Measurements from ENCODE around the gene PARD3B. TPM values are rescaled to one million over a fixed set of nuclear protein-coding genes. Genes with fewer than 3 reads are reported as not detected.

The PARD3B gene
- total and polyA plus RNA-seq, 2 of the 13 experiments (the other 11 are each of a cell fraction or from before 2014, with no cell fraction given), result 0.71 to 2.3 TPM

DNA sequence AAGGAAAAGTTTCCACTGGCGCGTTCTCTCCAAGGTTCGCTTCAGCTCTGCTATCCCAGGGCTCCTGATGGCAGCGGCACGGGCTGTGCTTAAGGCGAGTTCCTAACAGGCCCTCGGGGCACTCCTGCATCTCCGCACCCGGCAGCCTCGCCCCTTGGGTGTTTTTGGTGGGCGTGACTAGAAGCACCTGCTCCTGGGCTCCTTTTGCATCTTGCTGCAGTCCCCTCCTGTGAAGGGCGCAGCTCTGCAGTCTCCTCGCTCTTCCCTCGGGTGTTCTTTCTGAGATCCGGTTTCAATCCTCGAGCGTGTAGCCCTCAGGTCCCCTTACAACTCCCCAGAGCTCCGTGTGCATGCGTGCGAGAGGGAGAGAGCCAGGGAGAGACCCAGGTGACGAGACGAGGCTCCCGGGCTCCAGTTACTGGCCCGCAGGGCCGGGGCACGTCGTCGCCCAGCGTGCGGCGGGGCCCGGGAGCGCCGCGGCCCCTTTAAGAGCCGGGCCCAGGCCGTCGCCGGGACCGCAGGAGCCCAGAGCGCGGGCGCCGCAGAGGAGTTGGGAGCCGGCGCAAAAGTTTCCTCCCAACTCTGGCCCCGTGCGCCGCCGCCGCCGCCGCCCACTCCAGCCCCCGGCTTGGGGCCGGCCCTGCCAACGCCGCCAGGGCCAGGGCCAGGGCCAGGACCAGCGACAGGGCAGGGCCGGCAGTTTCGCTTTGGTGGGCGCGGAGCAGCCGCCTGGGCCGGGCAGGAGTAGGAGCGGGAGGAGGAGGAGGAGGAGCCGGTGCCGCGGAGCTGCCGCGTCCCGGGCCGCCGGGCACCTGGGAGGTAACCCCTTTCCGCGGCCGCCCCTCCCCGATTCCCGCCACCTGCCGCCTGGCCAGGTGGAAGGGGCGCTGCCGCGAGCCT lies at the start of gene PARD3B (continued):
- TF ChIP-seq ZNF121 (CRISPR knock-in tag; IDR thresholded peaks at IDR 0.05), result 0 out of 2 replicates have a peak, but pooled peaks have one; percentile 14
- no peak for TF ChIP-seq IRF1 (CRISPR knock-in tag; IDR thresholded peaks at IDR 0.05; ENCODE audit: low read depth)
- TF ChIP-seq FOXK1 (CRISPR knock-in tag; IDR thresholded peaks at IDR 0.05; ENCODE audit: borderline replicate concordance, low read depth), result no peak
- no peak for TF ChIP-seq PRDM4 (CRISPR knock-in tag; IDR thresholded peaks at IDR 0.05; ENCODE audit: borderline replicate concordance)
- TF ChIP-seq, protein P1, sequence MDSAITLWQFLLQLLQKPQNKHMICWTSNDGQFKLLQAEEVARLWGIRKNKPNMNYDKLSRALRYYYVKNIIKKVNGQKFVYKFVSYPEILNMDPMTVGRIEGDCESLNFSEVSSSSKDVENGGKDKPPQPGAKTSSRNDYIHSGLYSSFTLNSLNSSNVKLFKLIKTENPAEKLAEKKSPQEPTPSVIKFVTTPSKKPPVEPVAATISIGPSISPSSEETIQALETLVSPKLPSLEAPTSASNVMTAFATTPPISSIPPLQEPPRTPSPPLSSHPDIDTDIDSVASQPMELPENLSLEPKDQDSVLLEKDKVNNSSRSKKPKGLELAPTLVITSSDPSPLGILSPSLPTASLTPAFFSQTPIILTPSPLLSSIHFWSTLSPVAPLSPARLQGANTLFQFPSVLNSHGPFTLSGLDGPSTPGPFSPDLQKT (CRISPR knock-in tag; IDR thresholded peaks at IDR 0.05; ENCODE audit: borderline replicate concordance), result no peak
- TF ChIP-seq, protein P2, sequence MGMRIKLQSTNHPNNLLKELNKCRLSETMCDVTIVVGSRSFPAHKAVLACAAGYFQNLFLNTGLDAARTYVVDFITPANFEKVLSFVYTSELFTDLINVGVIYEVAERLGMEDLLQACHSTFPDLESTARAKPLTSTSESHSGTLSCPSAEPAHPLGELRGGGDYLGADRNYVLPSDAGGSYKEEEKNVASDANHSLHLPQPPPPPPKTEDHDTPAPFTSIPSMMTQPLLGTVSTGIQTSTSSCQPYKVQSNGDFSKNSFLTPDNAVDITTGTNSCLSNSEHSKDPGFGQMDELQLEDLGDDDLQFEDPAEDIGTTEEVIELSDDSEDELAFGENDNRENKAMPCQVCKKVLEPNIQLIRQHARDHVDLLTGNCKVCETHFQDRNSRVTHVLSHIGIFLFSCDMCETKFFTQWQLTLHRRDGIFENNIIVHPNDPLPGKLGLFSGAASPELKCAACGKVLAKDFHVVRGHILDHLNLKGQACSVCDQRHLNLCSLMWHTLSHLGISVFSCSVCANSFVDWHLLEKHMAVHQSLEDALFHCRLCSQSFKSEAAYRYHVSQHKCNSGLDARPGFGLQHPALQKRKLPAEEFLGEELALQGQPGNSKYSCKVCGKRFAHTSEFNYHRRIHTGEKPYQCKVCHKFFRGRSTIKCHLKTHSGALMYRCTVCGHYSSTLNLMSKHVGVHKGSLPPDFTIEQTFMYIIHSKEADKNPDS (CRISPR knock-in tag; IDR thresholded peaks at IDR 0.05), result no peak
- 0 out of 2 replicates have a peak, but pooled peaks have one; percentile 72 for TF ChIP-seq CENPX (CRISPR knock-in tag; IDR thresholded peaks at IDR 0.05)
- TF ChIP-seq CREB3 (CRISPR knock-in tag; IDR thresholded peaks at IDR 0.05), result 0 out of 2 replicates have a peak, but pooled peaks have one; percentile 29
- TF ChIP-seq FOXJ3 (CRISPR knock-in tag; IDR thresholded peaks at IDR 0.05; ENCODE audit: borderline replicate concordance), result 0 out of 2 replicates have a peak, but pooled peaks have one; percentile 20
- no peak for TF ChIP-seq ZNF672 (CRISPR knock-in tag; IDR thresholded peaks at IDR 0.05)
- TF ChIP-seq SOX13 (IDR thresholded peaks at IDR 0.05), result no peak
- no peak for TF ChIP-seq SOX13 (CRISPR knock-in tag; conservative IDR thresholded peaks at IDR 0.05 in 1 of 2, IDR thresholded peaks at IDR 0.05 in 1 of 2)

All from HepG2 (cell line).